GM18519 (cell line): ENCODE data around the gene CNPY4.
"Not testable (repeated sequence)": the region's sequence is repeated elsewhere in the genome, so short reads cannot be mapped to it uniquely, and the experiment has no call there.

Experiments
- ATAC-seq: cut with Tn5 transposase; IDR thresholded peaks from one replicate; pipeline ENCODE4 v1.9.1; 2021; ENCODE audit warnings: mild to moderate bottlenecking, moderate library complexity; ENCODE audit not compliant: unreplicated experiment, low FRiP score

Gene CNPY4

DNA sequence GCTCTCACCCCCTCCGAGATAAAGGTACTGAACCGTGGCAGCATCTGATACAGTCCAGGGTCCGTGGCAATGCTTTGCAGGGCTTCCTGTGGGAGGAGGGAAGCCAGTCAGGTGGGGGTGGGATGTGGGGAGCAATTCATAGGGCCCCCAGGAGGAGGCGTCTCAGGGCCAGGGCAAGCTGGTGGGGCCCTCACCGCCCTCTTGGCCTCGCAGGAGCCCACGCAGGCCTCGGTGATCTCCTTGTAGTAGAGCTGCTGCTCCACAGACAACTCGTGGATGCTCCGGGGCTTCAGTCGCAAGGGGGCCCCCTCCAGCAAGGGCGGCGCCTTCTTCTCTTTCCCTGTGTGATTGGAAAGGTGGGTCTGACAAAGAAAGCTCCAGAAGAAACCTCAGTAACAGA lies 7.5 kb upstream of the CNPY4 start:
- no peak for ATAC-seq

DNA sequence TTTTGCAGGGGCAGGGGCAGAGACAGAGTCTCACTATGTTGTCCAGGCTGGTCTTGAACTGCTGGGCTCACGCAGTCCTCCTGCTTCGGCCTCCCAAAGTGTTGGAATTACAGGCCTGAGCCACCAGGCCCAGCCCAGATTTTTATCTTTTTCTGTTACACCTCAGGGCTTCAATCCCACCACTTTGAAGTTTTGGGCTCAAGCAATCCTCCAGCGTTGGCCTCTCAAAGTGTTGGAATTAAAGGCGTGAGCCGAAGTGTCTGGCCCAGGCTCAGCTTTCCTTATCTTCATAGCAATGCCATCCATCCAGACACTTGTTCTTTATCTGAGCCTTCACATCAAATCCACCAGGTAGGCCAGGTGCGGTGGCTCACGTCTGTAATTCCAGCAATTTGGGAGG lies 4.4 kb upstream of the CNPY4 start:
- ATAC-seq, result no peak

- no peak for ATAC-seq
These were observed 904 bp upstream of the CNPY4 start for GRCh38 chr7:100118388-100119071.

DNA sequence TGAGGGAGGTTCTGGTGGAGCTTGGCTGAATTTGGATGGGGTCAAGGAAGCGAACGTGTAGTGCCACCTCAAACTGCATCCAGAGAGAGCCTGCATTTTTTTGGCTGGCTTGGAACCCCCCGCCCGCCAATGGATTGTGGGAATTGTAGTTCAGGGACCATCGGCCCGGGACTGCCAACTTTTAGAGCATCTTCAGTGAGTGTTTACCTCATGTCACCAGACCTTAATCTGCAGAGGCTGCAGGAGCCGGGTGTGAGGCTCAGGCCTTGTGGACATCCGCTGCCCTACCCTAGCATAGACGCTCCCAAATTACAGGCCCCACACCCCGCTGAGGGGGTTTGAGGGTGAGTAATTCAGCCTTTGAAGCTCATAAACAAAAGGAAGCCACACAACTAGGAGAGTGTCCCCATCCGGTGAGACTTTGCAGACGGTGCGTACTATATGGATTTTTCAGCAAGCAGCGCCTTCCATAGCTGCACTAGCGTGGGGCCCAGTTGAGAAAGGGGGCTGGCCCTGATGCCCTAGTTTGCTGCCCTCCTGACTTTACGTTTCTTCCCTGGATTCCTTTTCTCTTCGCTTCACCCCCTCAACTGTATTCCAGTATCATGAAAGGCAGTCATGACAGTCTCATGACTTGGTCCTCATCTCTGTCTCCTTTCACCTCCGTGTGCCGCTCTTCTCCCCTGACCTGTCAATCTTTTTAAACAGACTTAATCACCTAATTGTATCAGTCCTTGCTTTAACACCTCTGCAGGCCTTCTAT lies 717 bp downstream of the CNPY4 start:
- ATAC-seq, result peak; percentile 9

DNA sequence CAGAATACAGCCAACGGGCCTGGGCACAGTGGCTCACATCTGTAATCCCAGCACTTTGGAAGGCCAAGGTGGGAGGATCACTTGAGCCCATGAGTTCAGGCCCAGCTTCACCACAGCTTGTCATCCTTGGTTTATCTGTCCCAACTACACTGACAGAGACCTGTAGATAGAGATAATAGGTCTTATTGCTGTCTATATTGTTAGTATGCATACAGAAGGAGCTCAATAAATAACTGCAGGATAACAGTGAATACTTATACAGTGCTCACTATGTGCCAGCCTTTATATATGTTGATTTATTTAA lies 1.3 kb downstream of the CNPY4 start:
- ATAC-seq, result no peak

- no peak for ATAC-seq
These were observed 2.6 kb downstream of the CNPY4 start for GRCh38 chr7:100122067-100122466.

- no peak for ATAC-seq
These were observed 3.1 kb downstream of the CNPY4 start for GRCh38 chr7:100122568-100122967.

- ATAC-seq, result no peak
These were observed 5.1 kb downstream of the CNPY4 start for GRCh38 chr7:100124301-100125230.

- ATAC-seq, result peak; percentile 8
These were observed 7.0 kb downstream of the CNPY4 start for GRCh38 chr7:100126239-100126930.

DNA sequence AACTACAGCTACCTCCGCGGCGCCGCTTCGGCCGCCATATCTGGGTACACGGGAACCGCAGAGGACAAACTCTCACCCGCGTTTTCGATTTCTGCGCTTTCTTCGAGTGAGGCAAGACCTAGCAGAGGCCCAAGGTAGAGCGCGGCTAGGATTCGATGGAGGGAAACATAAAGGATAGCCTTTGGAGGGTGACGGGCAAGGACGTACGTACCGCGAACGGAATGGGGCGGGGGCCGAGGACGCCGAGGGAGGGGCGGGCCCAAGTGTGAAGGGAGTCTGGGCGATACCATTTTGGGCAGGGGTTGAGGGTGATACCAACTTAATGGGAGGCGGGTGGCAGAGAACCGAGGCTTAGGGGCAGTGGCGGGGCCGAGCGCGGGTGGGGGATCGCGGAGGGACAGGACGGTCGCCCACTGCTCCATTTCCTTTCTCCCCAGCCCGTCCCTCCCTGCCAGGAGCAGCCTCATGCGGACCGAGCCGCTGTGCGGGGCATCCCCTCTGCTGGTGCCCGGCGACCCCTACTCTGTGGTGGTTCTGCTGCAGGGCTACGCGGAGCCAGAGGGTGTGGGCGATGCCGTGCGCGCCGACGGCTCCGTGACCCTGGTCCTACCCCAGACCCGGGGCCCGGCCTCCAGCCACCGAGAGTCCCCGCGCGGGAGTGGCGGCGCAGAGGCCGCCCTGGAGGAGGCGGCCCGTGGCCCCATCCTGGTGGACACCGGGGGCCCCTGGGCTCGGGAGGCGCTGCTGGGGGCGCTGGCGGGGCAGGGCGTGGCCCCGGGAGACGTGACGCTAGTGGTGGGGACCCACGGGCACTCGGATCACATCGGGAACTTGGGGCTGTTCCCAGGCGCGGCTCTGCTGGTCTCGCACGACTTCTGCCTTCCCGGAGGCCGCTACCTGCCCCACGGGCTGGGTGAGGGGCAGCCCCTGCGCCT lies 7.8 kb downstream of the CNPY4 start, which contains the start of gene MBLAC1:
TSS of gene MBLAC1 (plus strand) at position 37 of the 935 bp plus-strand sequence. CDS start at position 466, 429 bp downstream.
- ATAC-seq, result peak; percentile 37

- ATAC-seq, result peak; percentile 9
These were observed 8.6 kb downstream of the CNPY4 start for GRCh38 chr7:100127866-100128636.

GRCh38 chr7:100128637-100128963 lies 9.2 kb downstream of the CNPY4 start:
- ATAC-seq, result no peak

DNA sequence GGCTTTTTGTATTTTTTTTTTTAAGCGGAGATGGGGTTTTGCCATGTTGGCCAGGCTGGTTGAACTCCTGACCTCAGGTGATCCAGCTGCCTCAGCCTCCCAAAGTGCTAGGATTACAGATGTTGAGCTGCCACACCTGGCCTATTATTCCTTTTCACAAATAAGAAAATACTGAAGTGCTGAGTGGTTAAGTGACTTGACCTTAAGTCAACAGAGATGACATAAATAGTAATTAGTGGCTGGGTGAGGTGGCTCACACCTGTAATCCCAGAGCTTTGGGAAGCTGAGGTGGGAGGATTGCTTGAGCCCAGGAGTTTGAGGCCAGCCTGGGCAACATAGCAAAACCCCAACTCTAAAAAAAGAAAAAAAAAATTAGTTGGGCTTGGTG lies 10.8 kb downstream of the CNPY4 start:
- not testable (repeated sequence) for ATAC-seq

GRCh38 chr7:100130608-100131453 lies 11.4 kb downstream of the CNPY4 start:
- no peak for ATAC-seq

DNA sequence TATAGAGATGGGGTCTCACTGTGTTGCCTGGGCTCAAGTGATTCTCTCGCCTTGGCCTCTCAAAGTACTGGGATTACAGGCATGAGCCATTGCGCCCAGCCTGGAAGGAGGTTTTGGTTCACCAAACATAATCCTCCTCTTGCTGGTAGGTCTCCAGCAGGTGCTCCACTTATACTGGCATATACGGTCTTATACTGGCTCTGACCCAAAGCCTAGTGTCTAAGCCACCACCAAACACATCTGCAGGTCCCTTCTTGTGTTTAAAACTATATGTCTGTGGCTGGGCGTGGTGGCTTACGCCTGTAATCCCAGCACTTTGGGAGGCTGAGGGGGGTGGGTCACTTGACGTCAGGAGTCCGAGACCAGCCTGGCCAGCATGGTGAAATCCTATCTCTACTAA lies 12.7 kb downstream of the CNPY4 start:
- no peak for ATAC-seq

DNA sequence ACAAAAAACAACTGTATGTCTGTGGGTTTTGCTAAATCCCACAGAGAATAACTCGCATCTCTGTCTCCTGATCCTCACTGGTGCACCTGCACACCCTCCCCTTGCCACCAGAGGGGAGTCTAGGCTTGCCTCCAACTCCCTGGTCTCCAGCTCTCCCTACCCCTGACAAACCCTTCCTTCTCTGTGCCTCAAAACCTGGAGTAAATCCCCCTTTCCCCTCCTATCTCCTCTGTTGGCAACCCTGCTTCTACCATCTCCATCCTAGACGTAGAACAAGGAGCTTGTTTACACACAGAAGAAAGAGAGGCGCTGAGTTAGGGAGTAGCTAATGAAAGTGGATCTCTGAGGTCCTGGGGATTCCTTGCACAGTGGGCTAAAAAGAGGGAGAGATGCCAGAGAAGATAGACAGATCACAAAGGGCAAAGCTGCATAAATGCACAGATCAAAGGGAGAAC lies 13.3 kb downstream of the CNPY4 start:
- no peak for ATAC-seq

GRCh38 chr7:100137851-100138760 lies 18.7 kb downstream of the CNPY4 start:
- no peak for ATAC-seq
